ENCODE data around the gene SGCG.

DNA sequence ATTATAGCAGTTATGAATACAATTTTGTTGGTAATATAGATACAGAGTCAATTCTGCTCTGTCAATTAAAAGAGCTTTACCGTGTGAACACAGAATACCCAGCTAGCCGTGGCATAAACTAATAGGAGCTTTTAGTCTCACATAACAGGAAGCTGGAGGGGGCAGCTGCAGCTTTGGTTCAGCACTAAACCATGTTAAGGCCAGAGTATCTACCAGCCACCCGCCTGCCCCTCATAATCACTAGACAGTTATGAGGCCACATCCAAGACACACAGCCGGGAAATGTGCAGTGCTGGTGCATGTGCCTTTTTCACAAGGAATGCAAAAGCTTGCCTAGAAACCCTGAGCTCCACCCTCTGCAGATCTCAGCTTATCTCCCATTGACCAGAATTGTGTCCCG is 62.3 kb downstream of the SGCG start:
- TF ChIP-seq, protein P1, sequence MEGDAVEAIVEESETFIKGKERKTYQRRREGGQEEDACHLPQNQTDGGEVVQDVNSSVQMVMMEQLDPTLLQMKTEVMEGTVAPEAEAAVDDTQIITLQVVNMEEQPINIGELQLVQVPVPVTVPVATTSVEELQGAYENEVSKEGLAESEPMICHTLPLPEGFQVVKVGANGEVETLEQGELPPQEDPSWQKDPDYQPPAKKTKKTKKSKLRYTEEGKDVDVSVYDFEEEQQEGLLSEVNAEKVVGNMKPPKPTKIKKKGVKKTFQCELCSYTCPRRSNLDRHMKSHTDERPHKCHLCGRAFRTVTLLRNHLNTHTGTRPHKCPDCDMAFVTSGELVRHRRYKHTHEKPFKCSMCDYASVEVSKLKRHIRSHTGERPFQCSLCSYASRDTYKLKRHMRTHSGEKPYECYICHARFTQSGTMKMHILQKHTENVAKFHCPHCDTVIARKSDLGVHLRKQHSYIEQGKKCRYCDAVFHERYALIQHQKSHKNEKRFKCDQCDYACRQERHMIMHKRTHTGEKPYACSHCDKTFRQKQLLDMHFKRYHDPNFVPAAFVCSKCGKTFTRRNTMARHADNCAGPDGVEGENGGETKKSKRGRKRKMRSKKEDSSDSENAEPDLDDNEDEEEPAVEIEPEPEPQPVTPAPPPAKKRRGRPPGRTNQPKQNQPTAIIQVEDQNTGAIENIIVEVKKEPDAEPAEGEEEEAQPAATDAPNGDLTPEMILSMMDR (conservative IDR thresholded peaks at IDR 0.05 in 1 of 2, IDR thresholded peaks at IDR 0.05 in 1 of 2; ENCODE audit: extremely low read depth in 1 of 2, insufficient read depth in 1 of 2, low read depth in 1 of 2, low read length in 2 of 2) = no peak
- no peak for TF ChIP-seq EZH2 (IDR thresholded peaks at IDR 0.05; ENCODE audit: borderline replicate concordance, low read length)

All from mammary epithelial cell (primary cell).